HCT116 (cell line): Measurements from ENCODE around the gene CLCN4.

Source experiments
- CEBPB ChIP-seq: IDR thresholded peaks from 2 replicates; pipeline ENCODE4 v1.6.1; 2012; ENCODE audit warnings: low read depth
- CTCF ChIP-seq, 3 experiments: fragments of 200-600 bp in 1 of 3; sonication (generic) in 1 of 3; IDR thresholded peaks in 2 of 3; conservative IDR thresholded peaks in 1 of 3; 2 replicates each; pipeline ENCODE4 v1.5.1; 2012 to 2017; ENCODE audit warnings: low read depth in 2 of 3, low read length in 2 of 3, antibody characterized with exemption in 1 of 3, borderline replicate concordance in 1 of 3, control low read depth in 1 of 3, mild to moderate bottlenecking in 1 of 3, mixed read lengths in 1 of 3, mixed run types in 1 of 3, moderate library complexity in 1 of 3; ENCODE audit not compliant: insufficient read depth in 1 of 3
- EZH2 ChIP-seq: fragments of 200-600 bp; sonication (generic); IDR thresholded peaks from 2 replicates; pipeline ENCODE4 v1.6.1; 2017; ENCODE audit warnings: antibody characterized with exemption, mixed run types
- EZH2phosphoT487 ChIP-seq: fragments of 200-600 bp; IDR thresholded peaks from 2 replicates; pipeline ENCODE4 v1.6.1; 2018; ENCODE audit warnings: antibody characterized with exemption, borderline replicate concordance
- JUND ChIP-seq: IDR thresholded peaks from 2 replicates; pipeline ENCODE4 v1.6.1; 2012
- MAX ChIP-seq: IDR thresholded peaks from 2 replicates; pipeline ENCODE4 v1.6.1; 2012
- POLR2A ChIP-seq: IDR thresholded peaks from 2 replicates; pipeline ENCODE4 v1.7.0; 2011; ENCODE audit warnings: borderline replicate concordance; ENCODE audit not compliant: insufficient read depth, insufficient read length; ENCODE audit errors: extremely low read depth
- POLR2AphosphoS5 ChIP-seq: IDR thresholded peaks from 2 replicates; pipeline ENCODE4 v1.6.1; 2011; ENCODE audit warnings: mild to moderate bottlenecking, low read depth, low read length, moderate library complexity
- REST ChIP-seq: IDR thresholded peaks from 2 replicates; pipeline ENCODE4 v1.6.1; 2012; ENCODE audit warnings: low read depth
- SIN3A ChIP-seq: IDR thresholded peaks from 2 replicates; pipeline ENCODE4 v1.6.1; 2012; ENCODE audit warnings: low read depth
- SP1 ChIP-seq: IDR thresholded peaks from 2 replicates; pipeline ENCODE4 v1.6.1; 2012; ENCODE audit warnings: low read depth
- TCF7L2 ChIP-seq: IDR thresholded peaks from 2 replicates; pipeline ENCODE4 v1.7.0; 2011; ENCODE audit warnings: borderline replicate concordance, inconsistent platforms; ENCODE audit not compliant: insufficient read depth, insufficient read length; ENCODE audit errors: extremely low read depth
- YY1 ChIP-seq: IDR thresholded peaks from 2 replicates; pipeline ENCODE4 v1.6.1; 2011; ENCODE audit warnings: low read length, low read depth, moderate library complexity, mild to moderate bottlenecking; ENCODE audit not compliant: insufficient replicate concordance; ENCODE audit errors: extremely low read depth
- ZNF274 ChIP-seq: fragments of 200-500 bp; sonication (Bioruptor generic); IDR thresholded peaks from 2 replicates; pipeline ENCODE4 v1.6.1; 2014; ENCODE audit warnings: mild to moderate bottlenecking, low read depth, low read length, inconsistent platforms

GRCh38 chrX:10126834-10127233, 29.9 kb upstream of the CLCN4 start:
- no peak for TF ChIP-seq SP1
- TF ChIP-seq EZH2 = no peak
- no peak for TF ChIP-seq JUND
- no peak for TF ChIP-seq POLR2A
- no peak for TF ChIP-seq YY1
- no peak for TF ChIP-seq CEBPB
- no peak for TF ChIP-seq CTCF (IDR thresholded peaks at IDR 0.05 in 2 of 3, conservative IDR thresholded peaks at IDR 0.05 in 1 of 3; ENCODE audit: borderline replicate concordance in 1 of 3, insufficient read depth in 1 of 3, low read depth in 2 of 3, low read length in 2 of 3)
- TF ChIP-seq REST = no peak
- TF ChIP-seq MAX = no peak
- TF ChIP-seq ZNF274 = no peak
- no peak for TF ChIP-seq SIN3A
- TF ChIP-seq TCF7L2 = no peak
- no peak for TF ChIP-seq POLR2AphosphoS5
- no peak for TF ChIP-seq EZH2phosphoT487
